ENCODE measurements around the gene FAM234A. TPM values are rescaled to one million over a fixed set of nuclear protein-coding genes. Genes with fewer than 3 reads are reported as not detected.

Gene FAM234A
- total RNA-seq, 1 donor from 2014 or later: 23.3 TPM

DNA sequence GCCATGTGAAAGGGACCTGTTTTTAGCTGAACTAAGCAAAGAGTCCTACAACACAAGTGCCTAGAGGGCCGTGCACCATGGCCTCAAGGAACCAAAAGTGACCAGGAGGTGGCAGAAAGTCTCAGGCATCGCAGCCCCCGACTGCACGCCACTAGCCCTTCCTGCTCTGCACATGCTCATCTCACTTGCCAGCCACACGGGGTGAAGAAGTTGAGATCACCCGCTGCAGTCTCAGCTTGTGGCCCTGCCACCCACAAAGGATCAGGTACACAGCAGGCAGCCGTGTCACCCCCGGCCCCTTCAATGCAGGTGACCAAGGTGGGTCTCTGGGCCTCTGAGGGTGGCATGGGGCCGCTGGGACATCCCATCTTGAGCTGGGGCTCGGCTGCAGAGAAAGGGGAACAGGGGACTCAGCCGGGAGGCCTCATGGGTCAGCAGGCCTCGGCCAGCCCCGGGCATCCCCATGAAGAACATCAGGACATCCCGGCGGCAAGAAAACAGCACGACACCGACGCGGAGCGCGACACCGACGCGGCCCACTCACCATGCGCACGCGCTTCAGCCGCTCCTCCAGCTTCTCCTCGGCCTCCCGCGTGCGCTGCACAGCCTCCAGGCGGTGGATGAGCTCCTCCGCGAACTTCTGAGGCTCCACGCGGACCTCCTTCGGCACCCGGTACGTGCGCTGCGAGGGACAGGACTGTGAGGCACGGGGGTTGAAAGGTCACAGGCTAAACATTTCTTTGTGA, 69.3 kb downstream of the FAM234A start:
- H3K27ac ChIP-seq: no peak overlapping the region
- H3K27me3 ChIP-seq: no peaks in the 10 kb centered on the region
- H3K4me3 ChIP-seq: no peak overlapping the region
- peaks cover 9% of the 10 kb centered on the region for H3K4me1 ChIP-seq
- peaks cover 0 to 10% of the 10 kb centered on the region in 2 donors for H3K36me3 ChIP-seq
- DNase-seq (ENCODE audit: extremely low spot score in 2 of 2): no peak
- no peaks in the 10 kb centered on the region for H3K9me3 ChIP-seq
- intact Hi-C loops (cut with DNase I): no loop called here
- TF ChIP-seq POLR2AphosphoS5 (IDR thresholded peaks at IDR 0.05; ENCODE audit: insufficient read depth in 1 of 2, low read depth in 1 of 2): no peak
- TF ChIP-seq POLR2A (IDR thresholded peaks at IDR 0.05): no peak
- TF ChIP-seq, protein P1, sequence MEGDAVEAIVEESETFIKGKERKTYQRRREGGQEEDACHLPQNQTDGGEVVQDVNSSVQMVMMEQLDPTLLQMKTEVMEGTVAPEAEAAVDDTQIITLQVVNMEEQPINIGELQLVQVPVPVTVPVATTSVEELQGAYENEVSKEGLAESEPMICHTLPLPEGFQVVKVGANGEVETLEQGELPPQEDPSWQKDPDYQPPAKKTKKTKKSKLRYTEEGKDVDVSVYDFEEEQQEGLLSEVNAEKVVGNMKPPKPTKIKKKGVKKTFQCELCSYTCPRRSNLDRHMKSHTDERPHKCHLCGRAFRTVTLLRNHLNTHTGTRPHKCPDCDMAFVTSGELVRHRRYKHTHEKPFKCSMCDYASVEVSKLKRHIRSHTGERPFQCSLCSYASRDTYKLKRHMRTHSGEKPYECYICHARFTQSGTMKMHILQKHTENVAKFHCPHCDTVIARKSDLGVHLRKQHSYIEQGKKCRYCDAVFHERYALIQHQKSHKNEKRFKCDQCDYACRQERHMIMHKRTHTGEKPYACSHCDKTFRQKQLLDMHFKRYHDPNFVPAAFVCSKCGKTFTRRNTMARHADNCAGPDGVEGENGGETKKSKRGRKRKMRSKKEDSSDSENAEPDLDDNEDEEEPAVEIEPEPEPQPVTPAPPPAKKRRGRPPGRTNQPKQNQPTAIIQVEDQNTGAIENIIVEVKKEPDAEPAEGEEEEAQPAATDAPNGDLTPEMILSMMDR (IDR thresholded peaks at IDR 0.05): no peak

DNA sequence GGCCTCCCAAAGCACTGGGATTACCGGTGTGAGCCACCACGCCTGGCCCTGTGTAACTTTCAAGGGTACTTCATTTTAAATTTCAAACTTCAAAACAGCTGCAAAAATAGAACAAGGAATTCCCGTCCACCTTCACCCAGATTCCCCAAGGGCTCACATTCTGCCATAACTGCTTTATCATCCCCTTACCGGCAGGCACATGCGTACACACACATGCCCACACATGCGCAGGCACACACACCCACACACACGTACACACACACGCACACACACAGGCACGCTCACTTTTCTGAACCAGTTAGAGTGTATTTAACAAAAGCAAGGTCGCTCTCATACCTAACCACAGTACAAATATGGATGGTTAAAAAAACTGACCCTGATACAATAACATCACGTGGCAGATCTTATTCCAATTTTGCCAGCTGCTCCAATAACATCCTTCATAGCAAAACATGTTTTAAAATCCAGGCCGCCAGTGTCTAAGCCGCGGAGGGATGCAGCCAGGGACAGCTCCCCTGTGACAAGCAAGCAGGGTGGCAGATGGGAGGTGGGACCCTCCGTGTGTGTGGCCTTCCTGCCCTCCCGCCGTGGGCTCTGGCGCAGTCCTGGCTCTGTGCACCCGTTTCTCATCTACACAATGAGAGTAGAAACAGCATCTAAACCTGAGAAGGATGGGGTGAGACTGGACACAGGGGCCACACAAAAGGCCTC, 71.5 kb downstream of the FAM234A start:
- Histone ChIP-seq H3K4me1 (peaks cover 9% of the 10 kb centered on the region), H3K9me3 (no peaks in the 10 kb centered on the region), H3K36me3 (peaks cover 0 to 17% of the 10 kb centered on the region in 2 donors), H3K4me3 (no peak overlapping the region), H3K27ac (no peak overlapping the region), H3K27me3 (no peaks in the 10 kb centered on the region)
- intact Hi-C loops (cut with DNase I): no loop called here
- DNase-seq (ENCODE audit: extremely low spot score in 2 of 2): no peak
- TF ChIP-seq, protein P1 (IDR thresholded peaks at IDR 0.05): no peak
- no peak for TF ChIP-seq POLR2AphosphoS5 (IDR thresholded peaks at IDR 0.05; ENCODE audit: insufficient read depth in 1 of 2, low read depth in 1 of 2)
- TF ChIP-seq POLR2A (IDR thresholded peaks at IDR 0.05): no peak

DNA sequence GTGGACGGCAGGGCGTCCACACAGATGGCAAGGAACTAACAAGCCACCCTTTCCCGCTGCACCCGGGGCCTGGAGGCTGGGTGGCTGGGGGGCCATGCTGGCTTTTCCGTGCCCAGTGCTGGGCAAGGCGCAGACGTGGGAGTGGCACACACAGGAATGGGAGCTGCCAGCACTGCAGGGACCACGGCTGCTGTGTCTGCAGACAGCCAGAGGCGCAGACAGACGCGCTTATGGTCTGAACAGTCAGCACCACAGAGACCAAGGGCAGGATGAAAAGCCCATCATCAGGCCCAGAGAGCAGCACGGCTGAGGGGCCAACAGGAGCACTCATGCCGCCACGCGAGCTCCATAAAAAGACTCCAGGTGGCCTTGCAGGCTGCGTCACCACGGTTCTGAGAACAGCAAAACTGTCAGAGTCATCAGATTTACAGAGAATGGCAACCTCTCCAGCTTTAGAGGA, 72.3 kb downstream of the FAM234A start:
- DNase-seq (ENCODE audit: extremely low spot score in 2 of 2): no peak
- Histone ChIP-seq H3K27me3 (no peaks in the 10 kb centered on the region), H3K4me3 (no peak overlapping the region), H3K4me1 (peaks cover 9% of the 10 kb centered on the region), H3K36me3 (peaks cover 0 to 20% of the 10 kb centered on the region in 2 donors), H3K27ac (no peak overlapping the region), H3K9me3 (no peaks in the 10 kb centered on the region)
- no peak for TF ChIP-seq POLR2AphosphoS5 (IDR thresholded peaks at IDR 0.05; ENCODE audit: insufficient read depth in 1 of 2, low read depth in 1 of 2)
- TF ChIP-seq POLR2A (IDR thresholded peaks at IDR 0.05): no peak
- TF ChIP-seq, protein P1 (IDR thresholded peaks at IDR 0.05): no peak
- intact Hi-C loops (cut with DNase I): no loop called here

DNA sequence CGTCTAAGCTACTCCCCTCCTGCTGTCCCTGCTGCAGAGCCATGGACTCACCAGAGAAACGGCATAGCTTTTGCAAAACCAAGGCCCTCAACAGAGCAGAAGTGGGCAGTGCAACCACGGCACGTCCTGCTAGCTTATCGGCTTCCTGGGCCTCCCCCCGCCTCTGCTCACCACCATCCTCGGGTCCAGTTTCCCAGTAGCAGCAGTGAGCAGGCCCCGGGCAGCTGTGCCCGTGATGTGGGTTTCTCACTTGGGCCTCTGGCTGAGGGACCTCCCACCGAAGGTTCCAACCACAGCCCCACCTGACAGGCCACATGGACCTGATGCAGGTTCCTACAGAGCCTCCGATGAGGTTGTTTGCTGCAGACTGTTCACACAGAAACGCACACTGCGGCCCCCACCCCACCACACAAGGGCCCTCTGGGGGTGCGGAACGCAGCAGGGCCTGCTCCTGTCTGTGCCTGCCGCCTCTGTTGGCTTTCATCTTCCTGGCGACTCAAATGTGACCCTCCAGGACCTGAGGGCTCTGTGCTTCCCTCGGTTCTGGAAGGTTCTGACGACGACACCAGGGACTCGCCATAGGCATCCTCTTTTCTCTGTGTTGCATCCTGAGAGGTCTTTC, 73.2 kb downstream of the FAM234A start:
- Histone ChIP-seq H3K36me3 (peaks cover 0 to 27% of the 10 kb centered on the region in 2 donors), H3K4me3 (no peak overlapping the region), H3K27ac (no peak overlapping the region), H3K27me3 (no peaks in the 10 kb centered on the region), H3K4me1 (peaks cover 9% of the 10 kb centered on the region), H3K9me3 (no peaks in the 10 kb centered on the region)
- no peak for TF ChIP-seq POLR2AphosphoS5 (IDR thresholded peaks at IDR 0.05; ENCODE audit: insufficient read depth in 1 of 2, low read depth in 1 of 2)
- TF ChIP-seq, protein P1 (IDR thresholded peaks at IDR 0.05): no peak
- no peak for TF ChIP-seq POLR2A (IDR thresholded peaks at IDR 0.05)
- no peak for DNase-seq (ENCODE audit: extremely low spot score in 2 of 2)
- intact Hi-C loops (cut with DNase I): no loop called here

Measured in vagina (tissue), 2 donors.